NB4 (cell line): ENCODE results near the gene SLC36A3.

Source experiments
- MYC ChIP-seq: IDR thresholded peaks from 2 replicates; pipeline ENCODE4 v1.6.1; 2011; ENCODE audit warnings: low read depth, low read length
- POLR2A ChIP-seq: IDR thresholded peaks from 2 replicates; pipeline ENCODE4 v1.6.1; 2011; ENCODE audit warnings: mild to moderate bottlenecking; ENCODE audit not compliant: insufficient read length; ENCODE audit errors: extremely low read depth
- TF ChIP-seq, protein P1 (sequence below): IDR thresholded peaks from one replicate; pipeline ENCODE4 v1.5.1; 2012; ENCODE audit warnings: low read depth, low read length

DNA sequence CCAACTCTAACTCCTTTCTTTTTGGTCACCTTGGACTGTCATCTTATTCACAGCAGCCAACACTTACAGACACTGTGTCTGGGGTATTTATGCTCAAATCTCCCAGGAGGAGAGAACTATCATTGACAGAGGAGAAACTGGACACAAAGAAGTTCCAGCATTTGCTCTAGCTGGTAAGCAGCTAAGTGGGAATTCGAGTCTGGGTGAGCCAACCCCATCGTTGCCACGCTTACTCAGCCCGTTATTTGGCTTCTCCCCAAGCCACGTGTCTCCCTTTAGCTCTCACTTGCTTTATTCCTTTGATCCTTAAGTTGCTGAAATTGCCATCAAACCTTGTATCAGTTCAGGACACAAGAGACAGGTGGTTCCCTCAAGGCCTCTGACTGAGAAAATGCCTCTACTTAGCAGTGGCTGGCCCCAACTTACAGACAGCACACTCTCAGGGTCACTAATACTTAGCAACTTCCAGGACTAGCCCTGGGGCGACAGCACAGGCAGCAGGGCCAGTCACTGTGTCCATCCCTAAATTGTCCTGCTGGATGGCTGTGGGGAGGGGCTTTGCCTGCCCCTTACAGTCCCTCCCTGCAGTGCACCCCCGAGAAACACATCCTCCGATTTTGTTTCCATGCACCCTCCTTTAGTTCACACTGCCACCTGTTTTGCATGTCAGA is 42.4 kb upstream of the SLC36A3 start:
- TF ChIP-seq, protein P1, sequence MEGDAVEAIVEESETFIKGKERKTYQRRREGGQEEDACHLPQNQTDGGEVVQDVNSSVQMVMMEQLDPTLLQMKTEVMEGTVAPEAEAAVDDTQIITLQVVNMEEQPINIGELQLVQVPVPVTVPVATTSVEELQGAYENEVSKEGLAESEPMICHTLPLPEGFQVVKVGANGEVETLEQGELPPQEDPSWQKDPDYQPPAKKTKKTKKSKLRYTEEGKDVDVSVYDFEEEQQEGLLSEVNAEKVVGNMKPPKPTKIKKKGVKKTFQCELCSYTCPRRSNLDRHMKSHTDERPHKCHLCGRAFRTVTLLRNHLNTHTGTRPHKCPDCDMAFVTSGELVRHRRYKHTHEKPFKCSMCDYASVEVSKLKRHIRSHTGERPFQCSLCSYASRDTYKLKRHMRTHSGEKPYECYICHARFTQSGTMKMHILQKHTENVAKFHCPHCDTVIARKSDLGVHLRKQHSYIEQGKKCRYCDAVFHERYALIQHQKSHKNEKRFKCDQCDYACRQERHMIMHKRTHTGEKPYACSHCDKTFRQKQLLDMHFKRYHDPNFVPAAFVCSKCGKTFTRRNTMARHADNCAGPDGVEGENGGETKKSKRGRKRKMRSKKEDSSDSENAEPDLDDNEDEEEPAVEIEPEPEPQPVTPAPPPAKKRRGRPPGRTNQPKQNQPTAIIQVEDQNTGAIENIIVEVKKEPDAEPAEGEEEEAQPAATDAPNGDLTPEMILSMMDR: no peak
- TF ChIP-seq MYC: no peak
- no peak for TF ChIP-seq POLR2A
